ENCODE measurements around the gene PTPRT.

The PTPRT gene

DNA sequence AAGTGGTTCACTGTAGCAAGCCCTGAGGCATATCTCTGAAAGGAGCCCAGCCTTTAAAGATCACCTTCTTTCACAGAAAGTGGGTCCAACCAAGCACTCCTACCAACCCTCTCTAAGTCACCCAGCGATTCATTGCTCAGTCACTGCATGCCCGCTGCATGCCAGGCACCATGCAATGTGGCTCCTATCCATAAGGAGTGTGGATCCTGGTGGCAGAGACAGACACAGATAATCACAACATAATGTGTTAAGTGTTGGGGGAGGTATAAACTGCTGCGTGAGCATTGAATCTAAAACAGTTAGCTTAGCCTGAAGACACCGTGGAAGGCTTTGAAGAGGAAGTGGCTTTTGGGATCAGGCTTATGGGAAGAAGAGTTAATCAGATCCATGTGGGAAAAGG, 659.5 kb downstream of the PTPRT start:
- no peaks in the 10 kb centered on the region for H3K4me1 ChIP-seq (ENCODE audit: control insufficient read depth, insufficient read depth, low read length)
- H3K36me3 ChIP-seq (ENCODE audit: control insufficient read depth, insufficient read depth, low read length, severe bottlenecking): no peaks in the 10 kb centered on the region
- no peak for DNase-seq (ENCODE audit: low read depth)
- H3K27me3 ChIP-seq (replicated peaks; ENCODE audit: control insufficient read depth, insufficient read depth, low read length): no peaks in the 10 kb centered on the region
- no peak overlapping the region for H3K4me3 ChIP-seq (ENCODE audit: low read length)
- H3K9me3 ChIP-seq (ENCODE audit: control insufficient read depth, low read length): no peaks in the 10 kb centered on the region
- H3K9ac ChIP-seq (ENCODE audit: low read length): no peak overlapping the region

DNA sequence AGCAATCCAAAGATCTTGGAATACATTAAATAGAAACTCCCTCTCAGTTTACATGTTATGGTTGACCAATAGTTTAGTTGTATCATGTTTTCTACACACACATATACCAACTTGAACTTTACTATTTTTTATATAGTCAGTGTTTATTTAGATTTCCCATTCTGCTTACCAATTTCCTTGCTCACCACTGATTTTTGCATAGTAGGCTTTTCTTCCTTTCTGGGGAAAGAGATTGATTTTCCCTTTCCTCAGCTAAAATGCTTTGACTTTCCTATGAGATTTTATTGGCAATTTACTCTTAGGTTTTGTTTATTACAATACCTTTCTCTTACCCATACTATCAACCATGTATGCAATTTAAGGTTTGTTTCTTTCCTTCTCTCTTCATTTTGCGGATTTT, 665.6 kb downstream of the PTPRT start:
- H3K4me3 ChIP-seq (ENCODE audit: low read length): no peak overlapping the region
- H3K36me3 ChIP-seq (ENCODE audit: control insufficient read depth, insufficient read depth, low read length, severe bottlenecking): no peaks in the 10 kb centered on the region
- no peak overlapping the region for H3K9ac ChIP-seq (ENCODE audit: low read length)
- H3K27me3 ChIP-seq (replicated peaks; ENCODE audit: control insufficient read depth, insufficient read depth, low read length): no peaks in the 10 kb centered on the region
- H3K4me1 ChIP-seq (ENCODE audit: control insufficient read depth, insufficient read depth, low read length): no peaks in the 10 kb centered on the region
- no peaks in the 10 kb centered on the region for H3K9me3 ChIP-seq (ENCODE audit: control insufficient read depth, low read length)
- DNase-seq (ENCODE audit: low read depth): no peak

DNA sequence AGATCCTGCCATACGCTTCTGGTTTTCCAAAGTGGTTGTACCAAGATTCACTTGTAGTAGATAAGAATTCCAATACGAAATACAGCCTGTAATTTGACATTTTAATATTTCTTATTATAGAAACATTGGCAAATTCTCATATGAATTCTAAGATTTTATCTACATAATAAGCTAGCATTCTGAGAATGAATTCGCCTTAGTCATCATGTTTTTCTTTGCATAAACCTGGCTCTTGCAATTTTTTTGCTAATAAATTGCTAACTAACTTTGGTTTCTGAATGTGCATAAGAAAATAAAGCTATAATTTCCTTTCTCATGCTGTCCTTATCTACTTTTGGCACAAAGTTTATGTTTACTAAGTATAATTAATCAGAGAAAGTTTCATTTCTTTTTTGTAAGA, 673.0 kb downstream of the PTPRT start:
- Histone ChIP-seq H3K9me3 (ENCODE audit: control insufficient read depth, low read length) (peaks cover 4% of the 10 kb centered on the region), H3K36me3 (ENCODE audit: control insufficient read depth, insufficient read depth, low read length, severe bottlenecking) (no peaks in the 10 kb centered on the region), H3K4me3 (ENCODE audit: low read length) (no peak overlapping the region), H3K4me1 (ENCODE audit: control insufficient read depth, insufficient read depth, low read length) (no peaks in the 10 kb centered on the region), H3K27me3 (replicated peaks; ENCODE audit: control insufficient read depth, insufficient read depth, low read length) (no peaks in the 10 kb centered on the region), H3K9ac (ENCODE audit: low read length) (no peak overlapping the region)
- no peak for DNase-seq (ENCODE audit: low read depth)

DNA sequence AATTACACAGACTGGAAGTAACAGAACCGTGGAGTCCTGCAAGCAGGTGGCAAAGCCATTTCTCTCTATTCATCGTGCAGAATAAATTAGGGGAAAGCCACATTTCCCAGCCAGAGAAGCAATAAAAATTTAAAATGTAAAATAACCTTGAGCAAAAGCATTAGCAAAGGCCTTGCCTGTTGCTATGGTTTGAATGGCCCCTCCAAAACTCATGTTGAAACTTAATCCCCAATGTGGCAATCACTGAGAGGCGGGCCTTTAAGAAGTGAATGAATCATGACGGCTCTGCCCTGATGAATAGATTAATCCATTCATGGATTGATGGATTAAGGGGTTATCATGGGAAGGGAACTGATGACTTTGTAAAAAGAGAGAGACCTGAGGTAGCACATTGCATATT, 679.0 kb downstream of the PTPRT start:
- Histone ChIP-seq H3K27me3 (replicated peaks; ENCODE audit: control insufficient read depth, insufficient read depth, low read length) (no peaks in the 10 kb centered on the region), H3K9me3 (ENCODE audit: control insufficient read depth, low read length) (no peaks in the 10 kb centered on the region), H3K36me3 (ENCODE audit: control insufficient read depth, insufficient read depth, low read length, severe bottlenecking) (no peaks in the 10 kb centered on the region), H3K4me1 (ENCODE audit: control insufficient read depth, insufficient read depth, low read length) (no peaks in the 10 kb centered on the region), H3K4me3 (ENCODE audit: low read length) (no peak overlapping the region), H3K9ac (ENCODE audit: low read length) (no peak overlapping the region)
- DNase-seq (ENCODE audit: low read depth): no peak

DNA sequence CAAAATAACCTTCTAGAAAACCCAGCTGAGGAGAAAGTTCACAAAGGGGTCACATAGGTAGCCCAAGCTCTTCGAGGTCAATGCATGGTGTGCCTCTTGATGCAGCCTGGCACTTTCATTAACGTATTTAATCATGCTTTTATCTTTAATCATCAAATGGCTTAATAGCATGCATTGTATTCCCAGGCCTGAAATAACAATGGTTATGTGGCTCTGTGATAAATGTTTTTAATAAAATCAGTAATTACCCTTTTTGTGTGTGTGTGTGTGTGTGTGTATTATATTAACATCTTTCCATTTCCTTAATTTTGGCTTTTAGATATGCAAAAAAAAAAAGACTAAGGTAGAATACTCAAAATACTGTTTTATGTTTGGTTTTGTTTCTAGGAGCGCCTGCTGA, 681.8 kb downstream of the PTPRT start:
- no peak overlapping the region for H3K4me3 ChIP-seq (ENCODE audit: low read length)

DNA sequence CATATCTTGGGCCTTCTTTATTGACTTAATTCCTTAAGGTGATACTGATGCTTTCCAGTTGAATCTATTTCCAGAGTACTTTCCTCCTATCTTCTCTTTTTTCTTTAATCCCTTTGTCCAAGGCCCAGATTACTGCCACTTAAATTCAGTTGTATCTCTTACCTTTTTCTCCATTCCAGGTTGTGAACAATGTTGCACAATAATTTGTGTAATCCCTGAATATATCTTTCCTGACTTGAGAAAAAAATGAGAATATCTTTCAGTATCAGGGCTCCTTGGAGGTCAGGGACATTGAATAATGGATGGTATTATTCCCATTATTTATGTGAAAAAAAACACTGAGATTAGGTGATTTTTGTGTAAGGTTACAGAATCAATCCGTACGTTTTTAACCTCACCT, 683.3 kb downstream of the PTPRT start:
- H3K9me3 ChIP-seq (ENCODE audit: control insufficient read depth, low read length): peaks cover 6% of the 10 kb centered on the region
- H3K4me3 ChIP-seq (ENCODE audit: low read length): no peak overlapping the region
- no peak for DNase-seq (ENCODE audit: low read depth)
- no peak overlapping the region for H3K9ac ChIP-seq (ENCODE audit: low read length)
- no peaks in the 10 kb centered on the region for H3K4me1 ChIP-seq (ENCODE audit: control insufficient read depth, insufficient read depth, low read length)
- H3K27me3 ChIP-seq (replicated peaks; ENCODE audit: control insufficient read depth, insufficient read depth, low read length): no peaks in the 10 kb centered on the region
- no peaks in the 10 kb centered on the region for H3K36me3 ChIP-seq (ENCODE audit: control insufficient read depth, insufficient read depth, low read length, severe bottlenecking)

More for the DNA sequence above, 681.8 kb downstream of the PTPRT start:
- Histone ChIP-seq H3K4me1 (ENCODE audit: control insufficient read depth, insufficient read depth, low read length) (no peaks in the 10 kb centered on the region), H3K9ac (ENCODE audit: low read length) (no peak overlapping the region), H3K36me3 (ENCODE audit: control insufficient read depth, insufficient read depth, low read length, severe bottlenecking) (no peaks in the 10 kb centered on the region), H3K27me3 (replicated peaks; ENCODE audit: control insufficient read depth, insufficient read depth, low read length) (no peaks in the 10 kb centered on the region), H3K9me3 (ENCODE audit: control insufficient read depth, low read length) (peaks cover 6% of the 10 kb centered on the region)
- DNase-seq (ENCODE audit: low read depth): no peak

DNA sequence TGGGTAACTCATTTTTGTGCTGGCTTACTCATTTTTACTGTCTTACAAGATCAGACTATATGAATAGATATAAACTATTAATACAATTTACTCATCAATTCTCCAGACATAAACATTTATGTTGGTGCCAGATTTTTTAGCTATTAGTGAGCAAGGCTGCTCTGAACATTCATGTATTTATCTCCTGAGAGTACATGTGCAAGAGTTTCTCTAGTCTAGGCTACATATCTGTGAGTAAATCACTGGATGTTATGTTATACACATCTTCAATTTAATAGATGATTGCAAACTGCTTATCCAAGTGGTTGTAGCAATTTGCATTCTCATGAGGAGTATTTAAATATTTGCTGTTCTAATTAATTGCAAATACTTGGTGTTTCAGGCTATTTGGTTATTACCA, 687.1 kb downstream of the PTPRT start:
- Histone ChIP-seq H3K9ac (ENCODE audit: low read length) (no peak overlapping the region), H3K36me3 (ENCODE audit: control insufficient read depth, insufficient read depth, low read length, severe bottlenecking) (no peaks in the 10 kb centered on the region), H3K4me1 (ENCODE audit: control insufficient read depth, insufficient read depth, low read length) (no peaks in the 10 kb centered on the region), H3K9me3 (ENCODE audit: control insufficient read depth, low read length) (peaks cover 6% of the 10 kb centered on the region), H3K27me3 (replicated peaks; ENCODE audit: control insufficient read depth, insufficient read depth, low read length) (no peaks in the 10 kb centered on the region), H3K4me3 (ENCODE audit: low read length) (no peak overlapping the region)
- DNase-seq (ENCODE audit: low read depth): no peak

DNA sequence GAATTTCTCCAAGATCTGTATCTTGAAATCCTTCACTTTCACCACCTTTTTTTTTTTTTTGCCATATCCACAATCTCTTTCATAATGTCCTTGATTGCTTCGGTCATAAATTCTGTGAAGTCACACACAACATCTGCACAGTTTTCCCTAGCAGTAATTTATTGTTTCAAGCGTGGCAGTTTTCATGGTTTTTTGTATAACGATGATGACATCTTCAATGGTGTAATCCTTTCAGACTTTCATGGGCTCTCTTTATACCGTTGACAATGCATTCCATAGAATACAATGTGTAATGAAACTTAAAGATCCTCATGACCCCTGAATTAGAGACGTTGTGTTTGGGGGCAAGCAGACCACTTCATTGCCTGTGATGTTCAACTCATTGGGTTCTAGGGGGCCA, 693.1 kb downstream of the PTPRT start:
- H3K36me3 ChIP-seq (ENCODE audit: control insufficient read depth, insufficient read depth, low read length, severe bottlenecking): no peaks in the 10 kb centered on the region
- no peaks in the 10 kb centered on the region for H3K9me3 ChIP-seq (ENCODE audit: control insufficient read depth, low read length)
- H3K9ac ChIP-seq (ENCODE audit: low read length): no peak overlapping the region
- H3K4me3 ChIP-seq (ENCODE audit: low read length): no peak overlapping the region
- H3K27me3 ChIP-seq (replicated peaks; ENCODE audit: control insufficient read depth, insufficient read depth, low read length): no peaks in the 10 kb centered on the region
- no peak for DNase-seq (ENCODE audit: low read depth)
- H3K4me1 ChIP-seq (ENCODE audit: control insufficient read depth, insufficient read depth, low read length): no peaks in the 10 kb centered on the region

DNA sequence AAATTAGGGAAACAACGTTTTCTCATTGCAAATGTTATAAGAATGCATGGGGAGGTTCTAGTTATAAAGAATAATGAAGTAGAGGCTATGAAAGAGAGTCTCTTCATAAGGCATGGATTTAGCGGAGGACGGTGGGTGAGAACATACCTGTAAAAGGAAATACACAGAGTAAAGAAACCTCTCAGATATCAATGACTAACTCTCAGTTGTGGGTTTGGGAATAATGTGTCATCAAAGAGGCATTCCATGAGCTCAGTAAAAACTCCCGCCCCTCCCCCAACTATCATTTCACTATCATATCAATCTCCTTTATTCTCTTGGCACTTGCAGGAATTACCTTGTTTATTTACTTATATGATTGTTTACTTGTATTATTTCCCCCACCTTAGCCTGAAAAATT, 695.4 kb downstream of the PTPRT start:
- Histone ChIP-seq H3K9ac (ENCODE audit: low read length) (no peak overlapping the region), H3K9me3 (ENCODE audit: control insufficient read depth, low read length) (no peaks in the 10 kb centered on the region), H3K27me3 (replicated peaks; ENCODE audit: control insufficient read depth, insufficient read depth, low read length) (no peaks in the 10 kb centered on the region), H3K36me3 (ENCODE audit: control insufficient read depth, insufficient read depth, low read length, severe bottlenecking) (no peaks in the 10 kb centered on the region), H3K4me3 (ENCODE audit: low read length) (no peak overlapping the region), H3K4me1 (ENCODE audit: control insufficient read depth, insufficient read depth, low read length) (no peaks in the 10 kb centered on the region)
- no peak for DNase-seq (ENCODE audit: low read depth)

DNA sequence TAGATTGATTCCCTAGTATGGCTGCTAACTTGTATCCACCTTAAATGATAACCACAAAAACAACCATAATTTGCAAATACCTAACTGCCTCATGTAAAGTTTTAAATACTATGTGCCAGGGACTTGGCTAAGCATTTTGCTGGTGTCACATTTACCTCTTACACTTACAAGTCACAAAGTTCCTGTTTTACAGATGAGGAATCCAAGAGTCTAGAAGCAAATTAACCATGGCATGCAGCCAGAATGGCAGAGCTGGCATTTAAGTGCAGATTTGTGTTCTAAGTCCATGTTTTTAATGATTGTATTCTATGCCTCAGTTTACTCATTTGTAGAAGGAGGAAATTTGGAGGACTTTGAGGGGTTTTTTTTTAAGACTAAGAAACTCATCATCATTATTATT, 696.7 kb downstream of the PTPRT start:
- H3K4me3 ChIP-seq (ENCODE audit: low read length): no peak overlapping the region
- no peaks in the 10 kb centered on the region for H3K36me3 ChIP-seq (ENCODE audit: control insufficient read depth, insufficient read depth, low read length, severe bottlenecking)
- no peak overlapping the region for H3K9ac ChIP-seq (ENCODE audit: low read length)
- DNase-seq (ENCODE audit: low read depth): no peak
- no peaks in the 10 kb centered on the region for H3K9me3 ChIP-seq (ENCODE audit: control insufficient read depth, low read length)
- no peaks in the 10 kb centered on the region for H3K4me1 ChIP-seq (ENCODE audit: control insufficient read depth, insufficient read depth, low read length)
- H3K27me3 ChIP-seq (replicated peaks; ENCODE audit: control insufficient read depth, insufficient read depth, low read length): no peaks in the 10 kb centered on the region

DNA sequence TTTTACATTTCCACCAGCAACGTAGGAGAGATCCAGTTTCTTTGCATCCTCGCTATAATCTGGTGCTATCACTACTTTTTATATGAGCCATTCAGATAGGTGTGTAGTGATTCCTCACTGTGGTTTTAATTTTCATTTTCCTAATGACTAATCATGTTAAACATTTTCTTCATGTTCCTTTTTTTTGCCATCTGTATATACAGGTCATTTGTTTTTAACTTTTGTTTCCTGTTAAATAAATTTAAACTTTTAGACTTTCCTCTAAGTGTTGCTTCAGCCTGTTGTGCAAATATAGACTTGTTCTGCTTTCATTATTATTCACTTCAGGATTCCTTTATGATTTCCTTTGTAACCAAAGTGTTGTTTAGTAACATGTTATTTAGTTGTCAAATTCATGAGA, 697.4 kb downstream of the PTPRT start:
- Histone ChIP-seq H3K9ac (ENCODE audit: low read length) (no peak overlapping the region), H3K36me3 (ENCODE audit: control insufficient read depth, insufficient read depth, low read length, severe bottlenecking) (no peaks in the 10 kb centered on the region), H3K4me3 (ENCODE audit: low read length) (no peak overlapping the region), H3K9me3 (ENCODE audit: control insufficient read depth, low read length) (no peaks in the 10 kb centered on the region), H3K4me1 (ENCODE audit: control insufficient read depth, insufficient read depth, low read length) (no peaks in the 10 kb centered on the region), H3K27me3 (replicated peaks; ENCODE audit: control insufficient read depth, insufficient read depth, low read length) (peaks cover 2% of the 10 kb centered on the region)
- no peak for DNase-seq (ENCODE audit: low read depth)

DNA sequence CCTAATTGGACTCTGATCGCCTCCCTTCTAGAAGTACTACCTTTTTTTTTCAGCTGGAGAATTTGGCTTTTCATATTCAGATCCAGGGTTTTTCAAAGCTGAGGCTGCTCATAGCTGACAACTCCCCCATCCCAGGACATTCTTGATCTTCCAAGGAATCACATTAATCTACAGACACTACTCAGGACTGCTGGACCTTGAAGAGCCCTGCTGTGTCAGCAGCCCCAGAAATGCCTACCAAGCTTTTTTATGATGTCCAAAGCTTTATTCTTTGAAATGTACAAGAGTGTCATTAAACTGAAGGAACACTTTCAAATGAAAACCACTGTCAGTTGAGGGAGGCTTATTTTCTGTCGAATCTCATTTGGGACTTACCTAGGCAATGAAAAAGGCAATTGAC, 704.1 kb downstream of the PTPRT start:
- Histone ChIP-seq H3K9me3 (ENCODE audit: control insufficient read depth, low read length) (no peaks in the 10 kb centered on the region), H3K9ac (ENCODE audit: low read length) (no peak overlapping the region), H3K27me3 (replicated peaks; ENCODE audit: control insufficient read depth, insufficient read depth, low read length) (peaks cover 2% of the 10 kb centered on the region), H3K4me1 (ENCODE audit: control insufficient read depth, insufficient read depth, low read length) (peaks cover 16% of the 10 kb centered on the region), H3K36me3 (ENCODE audit: control insufficient read depth, insufficient read depth, low read length, severe bottlenecking) (no peaks in the 10 kb centered on the region), H3K4me3 (ENCODE audit: low read length) (no peak overlapping the region)
- DNase-seq (ENCODE audit: low read depth): no peak

Data from adipocyte (in vitro differentiated cells).